DND-41 (cell line): ENCODE results near the gene ZNF213.

ENCODE experiments used
- ATAC-seq: fragments of 200-7000 bp; cut with Tn5 transposase; 3 replicates; pipeline ENCODE4 v1.9.1; 2021; ENCODE audit warnings: low read depth; ENCODE audit not compliant: insufficient read depth
- DNase-seq: peaks from one replicate; pipeline ENCODE4 v3.0.0-alpha.2; 2020
- H2AFZ ChIP-seq: 2 replicates; pipeline ENCODE4 v1.6.0; 2012; ENCODE audit warnings: low read depth, low read length
- H3K27ac ChIP-seq: 2 replicates; pipeline ENCODE4 v1.5.1; 2012; ENCODE audit warnings: low read length, inconsistent platforms
- H3K27me3 ChIP-seq: fragments of 200-600 bp; sonication (generic); 2 replicates; pipeline ENCODE4 v1.6.0; 2012; ENCODE audit warnings: low read length, mild to moderate bottlenecking, inconsistent platforms; ENCODE audit not compliant: insufficient read depth, poor library complexity
- H3K36me3 ChIP-seq: 2 replicates; pipeline ENCODE4 v1.5.1; 2012; ENCODE audit warnings: low read length, inconsistent platforms; ENCODE audit not compliant: insufficient read depth
- H3K4me1 ChIP-seq: 2 replicates; pipeline ENCODE4 v1.5.1; 2012; ENCODE audit warnings: mild to moderate bottlenecking, low read length; ENCODE audit not compliant: insufficient read depth
- H3K4me2 ChIP-seq: 2 replicates; pipeline ENCODE4 v1.6.0; 2012; ENCODE audit warnings: mild to moderate bottlenecking, moderate library complexity, low read length, inconsistent platforms; ENCODE audit not compliant: insufficient read depth
- H3K4me3 ChIP-seq, 2 experiments: fragments of 200-600 bp in 1 of 2; shearing (Covaris generic) in 1 of 2; 2 replicates each; pipeline ENCODE4 v1.5.1; 2012 to 2016; ENCODE audit warnings: inconsistent platforms in 2 of 2, low read length in 2 of 2, mild to moderate bottlenecking in 2 of 2, low read depth in 1 of 2, moderate library complexity in 1 of 2
- H3K79me2 ChIP-seq: 2 replicates; pipeline ENCODE4 v1.6.0; 2012; ENCODE audit warnings: low read length, inconsistent platforms; ENCODE audit not compliant: insufficient read depth
- H3K9ac ChIP-seq: 2 replicates; pipeline ENCODE4 v1.6.0; 2012; ENCODE audit warnings: low read depth, mild to moderate bottlenecking, inconsistent platforms, low read length, moderate library complexity
- H3K9me3 ChIP-seq: 2 replicates; pipeline ENCODE4 v1.5.1; 2012; ENCODE audit warnings: low read length, moderate library complexity, mild to moderate bottlenecking, inconsistent platforms; ENCODE audit not compliant: insufficient read depth, severe bottlenecking
- H4K20me1 ChIP-seq: 2 replicates; pipeline ENCODE4 v1.6.0; 2012; ENCODE audit warnings: low read length; ENCODE audit not compliant: insufficient read depth
- EZH2 ChIP-seq: IDR thresholded peaks from 3 replicates; pipeline ENCODE4 v1.6.1; 2012; ENCODE audit warnings: borderline replicate concordance, low read depth, mild to moderate bottlenecking, moderate library complexity, low read length, inconsistent platforms; ENCODE audit not compliant: severe bottlenecking
- TF ChIP-seq, protein P1 (sequence below): IDR thresholded peaks from 2 replicates; pipeline ENCODE4 v1.5.1; 2012; ENCODE audit warnings: borderline replicate concordance, low read length, moderate library complexity, mild to moderate bottlenecking; ENCODE audit not compliant: poor library complexity, severe bottlenecking; ENCODE audit errors: extremely low read depth

The ZNF213 gene

DNA sequence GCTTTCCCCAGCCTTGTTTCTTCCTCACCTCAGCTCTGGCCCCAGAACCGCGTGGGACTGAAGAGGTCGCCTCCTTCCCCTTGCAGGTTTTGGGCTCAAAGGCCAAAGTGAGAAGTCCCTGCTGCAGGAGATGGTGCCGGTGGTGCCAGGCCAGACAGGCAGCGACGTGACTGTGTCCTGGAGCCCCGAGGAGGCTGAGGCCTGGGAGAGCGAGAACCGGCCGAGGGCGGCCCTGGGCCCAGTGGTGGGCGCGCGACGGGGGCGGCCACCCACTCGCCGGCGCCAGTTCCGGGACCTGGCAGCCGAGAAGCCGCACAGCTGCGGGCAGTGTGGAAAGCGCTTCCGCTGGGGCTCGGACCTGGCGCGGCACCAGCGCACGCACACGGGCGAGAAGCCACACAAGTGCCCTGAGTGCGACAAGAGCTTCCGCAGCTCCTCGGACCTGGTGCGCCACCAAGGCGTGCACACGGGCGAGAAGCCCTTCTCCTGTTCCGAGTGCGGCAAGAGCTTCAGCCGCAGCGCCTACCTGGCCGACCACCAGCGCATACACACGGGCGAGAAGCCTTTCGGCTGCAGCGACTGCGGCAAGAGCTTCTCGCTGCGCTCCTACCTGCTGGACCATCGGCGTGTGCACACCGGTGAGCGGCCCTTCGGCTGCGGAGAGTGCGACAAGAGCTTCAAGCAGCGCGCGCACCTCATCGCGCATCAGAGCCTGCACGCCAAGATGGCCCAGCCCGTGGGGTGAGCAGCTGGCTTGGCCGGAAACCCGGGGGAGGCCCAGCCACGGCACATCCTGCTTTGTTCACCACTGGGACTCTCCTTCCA is 6.0 kb downstream of the ZNF213 start:
- TF ChIP-seq EZH2: no peak
- TF ChIP-seq, protein P1, sequence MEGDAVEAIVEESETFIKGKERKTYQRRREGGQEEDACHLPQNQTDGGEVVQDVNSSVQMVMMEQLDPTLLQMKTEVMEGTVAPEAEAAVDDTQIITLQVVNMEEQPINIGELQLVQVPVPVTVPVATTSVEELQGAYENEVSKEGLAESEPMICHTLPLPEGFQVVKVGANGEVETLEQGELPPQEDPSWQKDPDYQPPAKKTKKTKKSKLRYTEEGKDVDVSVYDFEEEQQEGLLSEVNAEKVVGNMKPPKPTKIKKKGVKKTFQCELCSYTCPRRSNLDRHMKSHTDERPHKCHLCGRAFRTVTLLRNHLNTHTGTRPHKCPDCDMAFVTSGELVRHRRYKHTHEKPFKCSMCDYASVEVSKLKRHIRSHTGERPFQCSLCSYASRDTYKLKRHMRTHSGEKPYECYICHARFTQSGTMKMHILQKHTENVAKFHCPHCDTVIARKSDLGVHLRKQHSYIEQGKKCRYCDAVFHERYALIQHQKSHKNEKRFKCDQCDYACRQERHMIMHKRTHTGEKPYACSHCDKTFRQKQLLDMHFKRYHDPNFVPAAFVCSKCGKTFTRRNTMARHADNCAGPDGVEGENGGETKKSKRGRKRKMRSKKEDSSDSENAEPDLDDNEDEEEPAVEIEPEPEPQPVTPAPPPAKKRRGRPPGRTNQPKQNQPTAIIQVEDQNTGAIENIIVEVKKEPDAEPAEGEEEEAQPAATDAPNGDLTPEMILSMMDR: no peak

DNA sequence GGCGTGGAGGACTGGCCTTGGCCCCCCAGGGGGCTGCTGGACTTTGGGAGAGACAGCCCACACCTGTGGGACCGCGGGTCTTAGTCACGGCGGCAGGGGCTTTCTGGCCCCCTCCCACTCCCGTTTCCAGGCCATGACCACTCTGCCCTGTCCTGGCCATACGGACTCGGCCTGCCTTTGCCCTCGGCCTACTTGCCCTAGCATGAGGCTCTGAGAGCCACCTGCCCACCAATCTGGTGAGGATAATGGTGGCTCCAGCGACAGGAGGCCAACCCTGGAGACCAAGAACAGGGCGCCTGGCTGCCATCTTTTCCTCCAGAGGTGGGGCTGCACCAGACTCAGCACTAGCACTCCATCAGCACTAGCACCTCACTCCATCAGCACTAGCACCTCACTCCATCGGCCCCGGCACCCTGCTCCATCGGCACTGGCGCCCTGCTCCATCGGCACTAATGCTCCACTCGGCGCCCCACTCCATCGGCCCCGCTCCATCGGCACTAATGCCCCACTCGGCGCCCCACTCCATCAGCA is 7.0 kb downstream of the ZNF213 start:
- Histone ChIP-seq H3K4me2 (no peak overlapping the region), H3K4me3 (no peak overlapping the region), H3K27ac (no peak overlapping the region), H3K79me2 (peaks cover 13% of the 10 kb centered on the region), H3K36me3 (peaks cover 54% of the 10 kb centered on the region), H4K20me1 (0 out of 2 replicates have a peak, but pooled peaks cover 2% of the 10 kb centered on the region), H3K9ac (no peak overlapping the region), H3K27me3 (no peaks in the 10 kb centered on the region), H2AFZ (no peak overlapping the region), H3K4me1 (peaks cover 1% of the 10 kb centered on the region; the same call in 1 of the 2 replicates), H3K9me3 (no peaks in the 10 kb centered on the region)
- no peak for ATAC-seq
- TF ChIP-seq EZH2: no peak
- TF ChIP-seq, protein P1: no peak
- DNase-seq: no peak

More for the DNA sequence above, 6.0 kb downstream of the ZNF213 start:
- Histone ChIP-seq H3K4me2 (no peak overlapping the region), H4K20me1 (0 out of 2 replicates have a peak, but pooled peaks cover 2% of the 10 kb centered on the region), H2AFZ (no peak overlapping the region), H3K9me3 (no peaks in the 10 kb centered on the region), H3K79me2 (peaks cover 24% of the 10 kb centered on the region), H3K4me1 (peaks cover 11% of the 10 kb centered on the region), H3K9ac (no peak overlapping the region), H3K36me3 (peaks cover 55% of the 10 kb centered on the region), H3K27ac (no peak overlapping the region), H3K4me3 (no peak overlapping the region), H3K27me3 (no peaks in the 10 kb centered on the region)
- ATAC-seq (no peak), DNase-seq (no peak)

DNA sequence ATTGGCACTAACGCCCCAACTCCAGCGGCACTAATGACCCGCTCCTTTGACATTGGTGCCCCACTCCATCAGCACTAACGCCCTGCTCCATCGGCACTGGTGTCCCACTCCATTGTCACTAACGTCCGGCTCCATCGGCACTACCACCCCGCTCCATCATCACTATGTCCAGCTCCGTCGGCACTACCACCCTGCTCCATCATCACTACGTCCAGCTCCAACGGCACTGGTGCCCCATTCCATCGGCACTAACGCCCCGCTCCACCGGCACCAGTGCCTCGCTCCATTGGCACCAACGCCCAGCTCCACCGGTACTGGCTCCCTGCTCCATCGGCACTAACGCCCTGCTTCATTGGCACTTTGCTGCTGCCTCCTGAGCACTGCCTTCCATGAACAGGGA is 7.5 kb downstream of the ZNF213 start:
- H3K4me2 ChIP-seq: no peak overlapping the region
- no peaks in the 10 kb centered on the region for H3K27me3 ChIP-seq
- no peak for DNase-seq
- H3K79me2 ChIP-seq: peaks cover 8% of the 10 kb centered on the region
- no peaks in the 10 kb centered on the region for H3K9me3 ChIP-seq
- ATAC-seq: no peak
- 0 out of 2 replicates have a peak, but pooled peaks cover 2% of the 10 kb centered on the region for H4K20me1 ChIP-seq
- TF ChIP-seq, protein P1: no peak
- no peak for TF ChIP-seq EZH2
- no peak overlapping the region for H3K9ac ChIP-seq
- H3K27ac ChIP-seq: no peak overlapping the region
- no peak overlapping the region for H3K4me3 ChIP-seq
- no peaks in the 10 kb centered on the region for H3K4me1 ChIP-seq
- no peak overlapping the region for H2AFZ ChIP-seq
- H3K36me3 ChIP-seq: peaks cover 49% of the 10 kb centered on the region
